ENCODE data around the gene UBE3D.

The UBE3D gene

DNA sequence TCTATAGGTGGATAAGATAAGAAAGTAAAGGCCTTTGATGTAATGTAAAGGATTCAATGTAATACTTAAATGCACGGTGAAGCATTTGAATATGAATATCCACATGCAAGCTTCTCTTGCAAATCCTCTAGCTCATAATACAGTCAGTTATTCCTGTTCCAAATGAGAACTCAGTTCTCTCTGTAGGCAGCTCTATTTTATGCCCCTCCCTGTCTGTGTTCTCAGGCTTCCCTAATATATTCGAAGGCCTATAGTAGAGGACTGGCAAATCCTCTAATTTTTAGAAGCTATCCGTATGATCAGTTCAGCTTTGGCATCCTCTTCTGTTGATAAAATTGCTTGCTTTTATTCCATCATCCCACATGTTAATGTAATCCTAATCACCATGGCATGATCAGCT, 200.2 kb downstream of the UBE3D start:
- no peaks in the 10 kb centered on the region for H3K36me3 ChIP-seq (ENCODE audit: insufficient read depth, low read length)
- H3K9ac ChIP-seq (ENCODE audit: low read length) = no peak overlapping the region
- no peaks in the 10 kb centered on the region for H3K79me2 ChIP-seq (ENCODE audit: insufficient read depth, low read length)
- H3K4me2 ChIP-seq (ENCODE audit: low read length) = no peak overlapping the region
- no peak overlapping the region for H3K4me3 ChIP-seq (ENCODE audit: low read depth, low read length, poor library complexity, severe bottlenecking)
- TF ChIP-seq EZH2 (IDR thresholded peaks at IDR 0.05; ENCODE audit: borderline replicate concordance, low read length) = no peak
- TF ChIP-seq CTCF (IDR thresholded peaks at IDR 0.05; ENCODE audit: low read length) = no peak
- no peak overlapping the region for H2AFZ ChIP-seq (ENCODE audit: low read length)
- no peaks in the 10 kb centered on the region for H4K20me1 ChIP-seq (ENCODE audit: insufficient read depth, low read length)
- no peaks in the 10 kb centered on the region for H3F3A ChIP-seq (ENCODE audit: insufficient read depth, low read length)
- no peak overlapping the region for H3K27ac ChIP-seq (ENCODE audit: low read depth, low read length, poor library complexity, severe bottlenecking)
- no peaks in the 10 kb centered on the region for H3K27me3 ChIP-seq (ENCODE audit: insufficient read depth, low read length)
- no peaks in the 10 kb centered on the region for H3K4me1 ChIP-seq (ENCODE audit: insufficient read depth, low read length, severe bottlenecking)
- no peaks in the 10 kb centered on the region for H3K9me2 ChIP-seq (ENCODE audit: low read depth, low read length)
- no peaks in the 10 kb centered on the region for H3K9me3 ChIP-seq (ENCODE audit: low read length)

- Histone ChIP-seq H3K27me3 (ENCODE audit: insufficient read depth, low read length) (no peaks in the 10 kb centered on the region), H3K4me1 (ENCODE audit: insufficient read depth, low read length, severe bottlenecking) (no peaks in the 10 kb centered on the region), H3K9me3 (ENCODE audit: low read length) (no peaks in the 10 kb centered on the region), H3K27ac (ENCODE audit: low read depth, low read length, poor library complexity, severe bottlenecking) (no peak overlapping the region), H3K79me2 (ENCODE audit: insufficient read depth, low read length) (no peaks in the 10 kb centered on the region), H3K4me2 (ENCODE audit: low read length) (no peak overlapping the region), H3K4me3 (ENCODE audit: low read depth, low read length, poor library complexity, severe bottlenecking) (no peak overlapping the region), H2AFZ (ENCODE audit: low read length) (no peak overlapping the region), H3F3A (ENCODE audit: insufficient read depth, low read length) (no peaks in the 10 kb centered on the region), H3K36me3 (ENCODE audit: insufficient read depth, low read length) (no peaks in the 10 kb centered on the region), H4K20me1 (ENCODE audit: insufficient read depth, low read length) (no peaks in the 10 kb centered on the region), H3K9me2 (ENCODE audit: low read depth, low read length) (no peaks in the 10 kb centered on the region), H3K9ac (ENCODE audit: low read length) (no peak overlapping the region)
- TF ChIP-seq CTCF (IDR thresholded peaks at IDR 0.05; ENCODE audit: low read length) (no peak), EZH2 (IDR thresholded peaks at IDR 0.05; ENCODE audit: borderline replicate concordance, low read length) (no peak)
Observed at GRCh38 chr6:82863781-82864180, 201.9 kb downstream of the UBE3D start.

GRCh38 chr6:82862543-82862942, 203.1 kb downstream of the UBE3D start:
- Histone ChIP-seq H3K4me1 (ENCODE audit: insufficient read depth, low read length, severe bottlenecking) (no peaks in the 10 kb centered on the region), H3K27me3 (ENCODE audit: insufficient read depth, low read length) (no peaks in the 10 kb centered on the region), H3K9me3 (ENCODE audit: low read length) (no peaks in the 10 kb centered on the region), H3F3A (ENCODE audit: insufficient read depth, low read length) (no peaks in the 10 kb centered on the region), H3K36me3 (ENCODE audit: insufficient read depth, low read length) (no peaks in the 10 kb centered on the region), H3K9me2 (ENCODE audit: low read depth, low read length) (no peaks in the 10 kb centered on the region), H3K79me2 (ENCODE audit: insufficient read depth, low read length) (no peaks in the 10 kb centered on the region), H3K4me2 (ENCODE audit: low read length) (no peak overlapping the region), H2AFZ (ENCODE audit: low read length) (no peak overlapping the region), H3K4me3 (ENCODE audit: low read depth, low read length, poor library complexity, severe bottlenecking) (no peak overlapping the region), H3K9ac (ENCODE audit: low read length) (no peak overlapping the region), H4K20me1 (ENCODE audit: insufficient read depth, low read length) (no peaks in the 10 kb centered on the region), H3K27ac (ENCODE audit: low read depth, low read length, poor library complexity, severe bottlenecking) (no peak overlapping the region)
- no peak for TF ChIP-seq CTCF (IDR thresholded peaks at IDR 0.05; ENCODE audit: low read length)
- TF ChIP-seq EZH2 (IDR thresholded peaks at IDR 0.05; ENCODE audit: borderline replicate concordance, low read length) = no peak
